Karpas-422 (cell line): Measurements from ENCODE around the gene TSEN54. TPM values are rescaled to one million over a fixed set of nuclear protein-coding genes. Genes with fewer than 3 reads are reported as not detected.
"Not testable (repeated sequence)": the region's sequence is repeated elsewhere in the genome, so short reads cannot be mapped to it uniquely, and the experiment has no call there.

Experiments
- DNase-seq: peaks from one replicate; pipeline ENCODE4 v3.0.0-alpha.2; 2015
- H2AFZ ChIP-seq: fragments of 200-600 bp; sonication (generic); 2 replicates; pipeline ENCODE4 v1.6.1; 2014; ENCODE audit warnings: antibody characterized with exemption, low read length, mixed read lengths
- H3K27ac ChIP-seq: fragments of 200-600 bp; sonication (generic); 2 replicates; pipeline ENCODE4 v1.5.1; 2014; ENCODE audit warnings: mild to moderate bottlenecking, low read length, moderate library complexity
- H3K27me3 ChIP-seq: fragments of 200-600 bp; sonication (generic); 2 replicates; pipeline ENCODE4 v1.6.1; 2014; ENCODE audit warnings: low read length, mixed read lengths
- H3K36me3 ChIP-seq: fragments of 200-600 bp; sonication (generic); 2 replicates; pipeline ENCODE4 v1.6.1; 2014; ENCODE audit warnings: low read length, mixed read lengths; ENCODE audit not compliant: insufficient read depth
- H3K4me1 ChIP-seq: fragments of 200-600 bp; sonication (generic); 2 replicates; pipeline ENCODE4 v1.6.1; 2014; ENCODE audit warnings: mild to moderate bottlenecking, low read length, mixed read lengths
- H3K4me2 ChIP-seq: fragments of 200-600 bp; sonication (generic); 2 replicates; pipeline ENCODE4 v1.6.1; 2014; ENCODE audit warnings: low read length, low read depth, mild to moderate bottlenecking; ENCODE audit not compliant: poor library complexity, severe bottlenecking
- H3K4me3 ChIP-seq: fragments of 200-600 bp; sonication (generic); 2 replicates; pipeline ENCODE4 v1.5.1; 2014; ENCODE audit warnings: mild to moderate bottlenecking, antibody characterized with exemption, low read length, mixed read lengths
- H3K79me2 ChIP-seq: fragments of 200-600 bp; sonication (generic); 2 replicates; pipeline ENCODE4 v1.6.1; 2014; ENCODE audit warnings: mild to moderate bottlenecking, low read length, mixed read lengths
- H3K9ac ChIP-seq: fragments of 200-600 bp; sonication (generic); 2 replicates; pipeline ENCODE4 v1.6.0; 2014; ENCODE audit warnings: low read length
- H3K9me2 ChIP-seq: fragments of 200-600 bp; sonication (generic), shearing (Covaris generic); replicated peaks from 2 replicates; pipeline ENCODE4 v1.6.0; 2014; ENCODE audit warnings: mild to moderate bottlenecking, low read length, moderate library complexity; ENCODE audit not compliant: insufficient read depth
- H3K9me3 ChIP-seq: fragments of 300-700, 200-600 bp; sonication (generic); 2 replicates; pipeline ENCODE4 v1.6.1; 2014; ENCODE audit warnings: low read length, mixed read lengths
- H4K20me1 ChIP-seq: fragments of 200-600 bp; sonication (generic); 2 replicates; pipeline ENCODE4 v1.6.1; 2014; ENCODE audit warnings: mild to moderate bottlenecking, antibody characterized with exemption, low read length, low read depth; ENCODE audit not compliant: insufficient read depth
- total RNA-seq: library from RNA; depleted of rRNA; stranded (reverse); fragments of >200 nt; shearing (Covaris generic); gene quantifications from 2 replicates; pipeline ENCODE4 v1.2.3, GENCODE V29; 2014; ENCODE audit warnings: low replicate concordance

Gene TSEN54
- total RNA-seq, 1 experiment from 2014 or later = 25.5 TPM

- Histone ChIP-seq H3K4me1 (peaks cover 11% of the 10 kb centered on the region), H3K4me2 (no peak overlapping the region), H3K9me2 (no peaks in the 10 kb centered on the region), H3K36me3 (no peaks in the 10 kb centered on the region), H3K9ac (no peak overlapping the region), H3K9me3 (no peaks in the 10 kb centered on the region), H3K4me3 (no peak overlapping the region), H3K27me3 (no peaks in the 10 kb centered on the region), H3K27ac (no peak overlapping the region), H3K79me2 (no peaks in the 10 kb centered on the region), H4K20me1 (no peaks in the 10 kb centered on the region), H2AFZ (no peak overlapping the region)
- no peak for DNase-seq
These were observed 40.5 kb upstream of the TSEN54 start for GRCh38 chr17:75475851-75476250.

- Histone ChIP-seq H3K27me3 (no peaks in the 10 kb centered on the region), H3K36me3 (no peaks in the 10 kb centered on the region), H3K4me2 (no peak overlapping the region), H3K4me1 (peaks cover 11% of the 10 kb centered on the region), H3K79me2 (no peaks in the 10 kb centered on the region), H3K4me3 (no peak overlapping the region), H3K27ac (no peak overlapping the region), H2AFZ (no peak overlapping the region), H3K9me3 (no peaks in the 10 kb centered on the region), H3K9me2 (no peaks in the 10 kb centered on the region), H3K9ac (no peak overlapping the region), H4K20me1 (no peaks in the 10 kb centered on the region)
- no peak for DNase-seq
These were observed 40.1 kb upstream of the TSEN54 start for GRCh38 chr17:75476271-75476671.

GRCh38 chr17:75476752-75477489 is 39.4 kb upstream of the TSEN54 start:
- Histone ChIP-seq H3K79me2 (no peaks in the 10 kb centered on the region), H3K4me1 (peaks cover 7% of the 10 kb centered on the region), H3K27ac (no peak overlapping the region), H3K36me3 (no peaks in the 10 kb centered on the region), H3K9ac (no peak overlapping the region), H3K4me3 (no peak overlapping the region), H2AFZ (no peak overlapping the region), H3K9me2 (no peaks in the 10 kb centered on the region), H3K4me2 (no peak overlapping the region), H4K20me1 (no peaks in the 10 kb centered on the region), H3K9me3 (no peaks in the 10 kb centered on the region), H3K27me3 (no peaks in the 10 kb centered on the region)
- DNase-seq = no peak

- not testable (repeated sequence) for H3K27me3 ChIP-seq, H3K4me3 ChIP-seq, H4K20me1 ChIP-seq, H3K79me2 ChIP-seq, H3K4me1 ChIP-seq, H3K4me2 ChIP-seq, DNase-seq, H3K9ac ChIP-seq, H3K9me3 ChIP-seq, H3K9me2 ChIP-seq, H3K27ac ChIP-seq, H3K36me3 ChIP-seq, H2AFZ ChIP-seq
These were observed 38.9 kb upstream of the TSEN54 start for GRCh38 chr17:75477490-75477862.

GRCh38 chr17:75478508-75478907 is 37.8 kb upstream of the TSEN54 start:
- Histone ChIP-seq H3K9me3 (no peaks in the 10 kb centered on the region), H3K27me3 (no peaks in the 10 kb centered on the region), H3K79me2 (no peaks in the 10 kb centered on the region), H4K20me1 (no peaks in the 10 kb centered on the region), H3K27ac (no peak overlapping the region), H2AFZ (no peak overlapping the region), H3K4me2 (no peak overlapping the region), H3K4me1 (no peaks in the 10 kb centered on the region), H3K36me3 (no peaks in the 10 kb centered on the region), H3K4me3 (no peak overlapping the region), H3K9ac (no peak overlapping the region), H3K9me2 (no peaks in the 10 kb centered on the region)
- DNase-seq = no peak

- Histone ChIP-seq H2AFZ (no peak overlapping the region), H3K36me3 (no peaks in the 10 kb centered on the region), H4K20me1 (no peaks in the 10 kb centered on the region), H3K79me2 (no peaks in the 10 kb centered on the region), H3K4me2 (no peak overlapping the region), H3K9ac (no peak overlapping the region), H3K9me3 (no peaks in the 10 kb centered on the region), H3K4me3 (no peak overlapping the region), H3K27me3 (no peaks in the 10 kb centered on the region), H3K4me1 (no peaks in the 10 kb centered on the region), H3K27ac (no peak overlapping the region), H3K9me2 (no peaks in the 10 kb centered on the region)
- DNase-seq = no peak
These were observed 36.0 kb upstream of the TSEN54 start for GRCh38 chr17:75480281-75480680.

GRCh38 chr17:75481194-75482068 is 34.9 kb upstream of the TSEN54 start:
- Histone ChIP-seq H3K4me2 (no peak overlapping the region), H3K9me3 (no peaks in the 10 kb centered on the region), H3K79me2 (no peaks in the 10 kb centered on the region), H3K27me3 (no peaks in the 10 kb centered on the region), H2AFZ (no peak overlapping the region), H3K9ac (no peak overlapping the region), H3K9me2 (no peaks in the 10 kb centered on the region), H4K20me1 (no peaks in the 10 kb centered on the region), H3K27ac (no peak overlapping the region), H3K36me3 (no peaks in the 10 kb centered on the region), H3K4me3 (no peak overlapping the region), H3K4me1 (no peaks in the 10 kb centered on the region)
- DNase-seq = no peak

- peaks cover 4% of the 10 kb centered on the region for H3K4me1 ChIP-seq
- H3K27ac ChIP-seq = no peak overlapping the region
- H3K9me2 ChIP-seq = no peaks in the 10 kb centered on the region
- no peaks in the 10 kb centered on the region for H3K79me2 ChIP-seq
- H4K20me1 ChIP-seq = no peaks in the 10 kb centered on the region
- H3K27me3 ChIP-seq = no peaks in the 10 kb centered on the region
- no peak overlapping the region for H2AFZ ChIP-seq
- no peaks in the 10 kb centered on the region for H3K36me3 ChIP-seq
- DNase-seq = no peak
- no peak overlapping the region for H3K9ac ChIP-seq
- no peak overlapping the region for H3K4me2 ChIP-seq
- no peaks in the 10 kb centered on the region for H3K9me3 ChIP-seq
- H3K4me3 ChIP-seq = no peak overlapping the region
These were observed 34.0 kb upstream of the TSEN54 start for GRCh38 chr17:75482098-75482942.
